Panc1 (cell line): Measurements from ENCODE around the gene NOL3. TPM values are rescaled to one million over a fixed set of nuclear protein-coding genes. Genes with fewer than 3 reads are reported as not detected.

Experiments used
- ATAC-seq: fragments of 200-7000 bp; cut with Tn5 transposase; 2 replicates; pipeline ENCODE4 v1.9.1; 2020; ENCODE audit warnings: mild to moderate bottlenecking, moderate library complexity
- BruUV-seq: library from RNA; stranded (reverse); fragments of 400-500 nt; replicated peaks from 2 replicates; lab custom pipeline; 2021; lab: Mats Ljungman, UMichigan
- CTCF ChIA-PET: fragments of 300-600 bp; sonication (Branson Sonifier 250); formaldehyde crosslinking; loops from one replicate; lab custom pipeline; 2022; ENCODE audit warnings: antibody characterized with exemption; lab: Charles Lee
- POLR2A ChIA-PET: fragments of 300-600 bp; sonication (Branson Sonifier 250); formaldehyde crosslinking; loops from one replicate; lab custom pipeline; 2022; ENCODE audit warnings: antibody characterized with exemption; lab: Charles Lee
- DNase-seq: peaks from one replicate; pipeline ENCODE4 v3.0.0-alpha.2; 2010; ENCODE audit warnings: low read depth, low spot score
- H3K27ac ChIP-seq: 2 replicates; pipeline ENCODE4 v1.5.1; 2011; ENCODE audit warnings: mild to moderate bottlenecking, low read length, inconsistent platforms
- H3K27me3 ChIP-seq: fragments of 200-500 bp; sonication (Bioruptor generic); 2 replicates; pipeline ENCODE4 v1.6.0; 2014; ENCODE audit warnings: low read length, inconsistent platforms; ENCODE audit not compliant: control insufficient read depth, insufficient read depth
- H3K36me3 ChIP-seq: fragments of 200-500 bp; sonication (Bioruptor generic); 2 replicates; pipeline ENCODE4 v1.5.1; 2014; ENCODE audit warnings: inconsistent platforms, mild to moderate bottlenecking, low read length, moderate library complexity; ENCODE audit not compliant: control insufficient read depth, insufficient read depth
- H3K4me1 ChIP-seq: 2 replicates; pipeline ENCODE4 v1.5.1; 2011; ENCODE audit warnings: inconsistent platforms, mild to moderate bottlenecking, low read length, moderate library complexity; ENCODE audit not compliant: control insufficient read depth, insufficient read depth
- H3K4me3 ChIP-seq, 2 experiments: 2 replicates each; pipeline ENCODE4 v1.5.1; 2011 to 2012; ENCODE audit warnings: low read depth in 2 of 2, low read length in 2 of 2, mild to moderate bottlenecking in 2 of 2, inconsistent platforms in 1 of 2, moderate library complexity in 1 of 2
- H3K9me3 ChIP-seq: fragments of 200-500 bp; sonication (Bioruptor generic); 2 replicates; pipeline ENCODE4 v1.5.1; 2014; ENCODE audit warnings: low read depth, mild to moderate bottlenecking, inconsistent platforms, low read length, moderate library complexity; ENCODE audit not compliant: control insufficient read depth, insufficient read depth
- POLR2AphosphoS5 ChIP-seq: IDR thresholded peaks from 2 replicates; pipeline ENCODE4 v1.6.1; 2012; ENCODE audit warnings: mild to moderate bottlenecking, low read depth, low read length, moderate library complexity
- REST ChIP-seq, 2 experiments: IDR thresholded peaks; 2 replicates each; pipeline ENCODE4 v1.6.1; 2011 to 2012; ENCODE audit warnings: low read depth in 2 of 2, control low read depth in 1 of 2, low read length in 1 of 2, mild to moderate bottlenecking in 1 of 2, moderate library complexity in 1 of 2; ENCODE audit not compliant: insufficient read depth in 1 of 2
- SIN3A ChIP-seq: IDR thresholded peaks from 2 replicates; pipeline ENCODE4 v1.6.1; 2012; ENCODE audit warnings: low read depth, mild to moderate bottlenecking, low read length, moderate library complexity, borderline replicate concordance; ENCODE audit not compliant: insufficient read depth
- TCF7L2 ChIP-seq: IDR thresholded peaks from 2 replicates; pipeline ENCODE4 v1.6.1; 2011; ENCODE audit warnings: mild to moderate bottlenecking, low read depth, low read length, inconsistent platforms
- in situ Hi-C: cut with HindIII; loops from 2 replicates; pipeline ENCODE4 v1.10.0; 2016; ENCODE audit warnings: low sequenced_read_pairs, low pct_unique_long_range_greater_than_20kb
- intact Hi-C: fragments of 100-400 bp; cut with micrococcal nuclease; formaldehyde crosslinking; loops from one replicate; pipeline ENCODE4 v1.10.0; 2022; ENCODE audit not compliant: unreplicated experiment
- total RNA-seq: library from RNA; stranded (reverse); gene quantifications from one replicate; pipeline ENCODE4 v1.2.1, GENCODE V29; 2021; ENCODE audit not compliant: unreplicated experiment
- TF ChIP-seq, protein P1 (sequence below): fragments of 450-650 bp; IDR thresholded peaks from 2 replicates; pipeline ENCODE4 v1.5.1; 2017; ENCODE audit warnings: mild to moderate bottlenecking

Gene NOL3
- total RNA-seq, 1 experiment from 2014 or later = 27.9 TPM

GRCh38 chr16:67211674-67212073, 41.3 kb downstream of the NOL3 start:
- in situ Hi-C loops = no loop called here
- ChIA-PET CTCF (no interaction called here), POLR2A (no interaction called here)
- ATAC-seq (no peak), DNase-seq (no peak)
- TF ChIP-seq, protein P1, sequence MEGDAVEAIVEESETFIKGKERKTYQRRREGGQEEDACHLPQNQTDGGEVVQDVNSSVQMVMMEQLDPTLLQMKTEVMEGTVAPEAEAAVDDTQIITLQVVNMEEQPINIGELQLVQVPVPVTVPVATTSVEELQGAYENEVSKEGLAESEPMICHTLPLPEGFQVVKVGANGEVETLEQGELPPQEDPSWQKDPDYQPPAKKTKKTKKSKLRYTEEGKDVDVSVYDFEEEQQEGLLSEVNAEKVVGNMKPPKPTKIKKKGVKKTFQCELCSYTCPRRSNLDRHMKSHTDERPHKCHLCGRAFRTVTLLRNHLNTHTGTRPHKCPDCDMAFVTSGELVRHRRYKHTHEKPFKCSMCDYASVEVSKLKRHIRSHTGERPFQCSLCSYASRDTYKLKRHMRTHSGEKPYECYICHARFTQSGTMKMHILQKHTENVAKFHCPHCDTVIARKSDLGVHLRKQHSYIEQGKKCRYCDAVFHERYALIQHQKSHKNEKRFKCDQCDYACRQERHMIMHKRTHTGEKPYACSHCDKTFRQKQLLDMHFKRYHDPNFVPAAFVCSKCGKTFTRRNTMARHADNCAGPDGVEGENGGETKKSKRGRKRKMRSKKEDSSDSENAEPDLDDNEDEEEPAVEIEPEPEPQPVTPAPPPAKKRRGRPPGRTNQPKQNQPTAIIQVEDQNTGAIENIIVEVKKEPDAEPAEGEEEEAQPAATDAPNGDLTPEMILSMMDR = no peak
- TF ChIP-seq TCF7L2 = no peak
- no peak for TF ChIP-seq POLR2AphosphoS5
- TF ChIP-seq SIN3A = no peak
- TF ChIP-seq REST (IDR thresholded peaks at IDR 0.05; ENCODE audit: insufficient read depth in 1 of 2, low read depth in 2 of 2, low read length in 1 of 2) = no peak
- Histone ChIP-seq H3K9me3 (no peaks in the 10 kb centered on the region), H3K27me3 (no peaks in the 10 kb centered on the region), H3K4me1 (peaks cover 12% of the 10 kb centered on the region), H3K4me3 (no peak overlapping the region), H3K36me3 (no peaks in the 10 kb centered on the region), H3K27ac (no peak overlapping the region)
- BruUV-seq = no TSS peak
- intact Hi-C loops = no loop called here

- H3K4me3 ChIP-seq = no peak overlapping the region
- ChIA-PET POLR2A (no interaction called here), CTCF (no interaction called here)
- in situ Hi-C loops (no loop called here), intact Hi-C loops (no loop called here)
- H3K9me3 ChIP-seq = no peaks in the 10 kb centered on the region
- no peak for ATAC-seq
- BruUV-seq = no TSS peak
- H3K27me3 ChIP-seq = no peaks in the 10 kb centered on the region
- no peaks in the 10 kb centered on the region for H3K36me3 ChIP-seq
- no peak for DNase-seq
- no peak for TF ChIP-seq SIN3A
- no peak for TF ChIP-seq POLR2AphosphoS5
- no peak for TF ChIP-seq TCF7L2
- no peak for TF ChIP-seq REST (IDR thresholded peaks at IDR 0.05; ENCODE audit: insufficient read depth in 1 of 2, low read depth in 2 of 2, low read length in 1 of 2)
- TF ChIP-seq, protein P1 = no peak
- H3K4me1 ChIP-seq = peaks cover 2% of the 10 kb centered on the region
- H3K27ac ChIP-seq = no peak overlapping the region
Measured at GRCh38 chr16:67212766-67213165, 42.4 kb downstream of the NOL3 start.
